ENCODE data around the gene CFHR1. TPM values are rescaled to one million over a fixed set of nuclear protein-coding genes. Genes with fewer than 3 reads are reported as not detected.
"Not testable (repeated sequence)": the region's sequence is repeated elsewhere in the genome, so short reads cannot be mapped to it uniquely, and the experiment has no call there.

CFHR1 gene
- 1 to 10 TPM in 2 of 9 donors, under 1 TPM in 3, not detected in 4; 0.42 to 3.9 (median 0.90) TPM for total RNA-seq
- 1 to 10 TPM in 1 of 3 donors, under 1 TPM in 1, not detected in 1; 0.68 to 1.0 TPM for polyA plus RNA-seq
- long read RNA-seq, donor 1 = 0 reads
- long read RNA-seq, donor 2 = 0 reads
- long read RNA-seq, donor 3 = 0 reads
- long read RNA-seq, donor 4 = 0 reads
- long read RNA-seq, donor 5 = 0 reads
- long read RNA-seq, donor 6, partial matches to known transcripts = 5 of 6 reads
- long read RNA-seq, donor 6, other reads (novel, unspliced or antisense) = 1 of 6 reads
- long read RNA-seq, donor 7 = 0 reads
- long read RNA-seq, donor 8, partial matches to known transcripts = 0 of 4 reads
- long read RNA-seq, donor 8, other reads (novel, unspliced or antisense) = 0 of 4 reads
- long read RNA-seq, donor 9 = 0 reads
- long read RNA-seq, donor 10 = 0 reads

GRCh38 chr1:196819531-196819930 is at the start of gene CFHR1:
CFHR1 (plus strand) TSS chr1:196819731; CDS start chr1:196819845, 114 bp downstream.
- H3K9me3 ChIP-seq (replicated peaks in 1 of 3); DNase-seq; H3K27ac ChIP-seq; H3K4me3 ChIP-seq; intact Hi-C loops (cut with DNase I); H3K27me3 ChIP-seq; H3K4me1 ChIP-seq (replicated peaks in 1 of 2); H3K36me3 ChIP-seq (replicated peaks in 1 of 2): not testable (repeated sequence)
- WGBS, 4 donors = no CpG with 5 or more reads among the region's 1 CpG

- H3K27ac ChIP-seq; H3K27me3 ChIP-seq; intact Hi-C loops (cut with DNase I); H3K4me3 ChIP-seq; DNase-seq; H3K4me1 ChIP-seq (replicated peaks in 1 of 2); H3K36me3 ChIP-seq (replicated peaks in 1 of 2); H3K9me3 ChIP-seq (replicated peaks in 1 of 3): not testable (repeated sequence)
- WGBS, 4 donors = 82 to 86% (median 85%) methylated on average over 4 of the region's 4 CpGs
Measured at GRCh38 chr1:196769823-196770222, 49.7 kb upstream of the CFHR1 start.

GRCh38 chr1:196773713-196774112 is 45.8 kb upstream of the CFHR1 start:
- Histone ChIP-seq H3K4me3 (no peak overlapping the region), H3K27me3 (no peaks in the 10 kb centered on the region), H3K4me1 (replicated peaks in 1 of 2) (no peaks in the 10 kb centered on the region), H3K27ac (no peak overlapping the region), H3K36me3 (replicated peaks in 1 of 2) (no peaks in the 10 kb centered on the region), H3K9me3 (replicated peaks in 1 of 3) (no peaks in the 10 kb centered on the region)
- intact Hi-C loops (cut with DNase I) = no loop called here
- WGBS, 4 donors = 90 to 100% (median 95%) methylated on average over 1 of the region's 1 CpG
- no peak for DNase-seq
- TF ChIP-seq POLR2A (IDR thresholded peaks at IDR 0.05) (no peak), CTCF (IDR thresholded peaks at IDR 0.05) (no peak)

GRCh38 chr1:196774175-196774574 is 45.4 kb upstream of the CFHR1 start:
- no peak for DNase-seq
- no peaks in the 10 kb centered on the region for H3K27me3 ChIP-seq
- no peaks in the 10 kb centered on the region for H3K36me3 ChIP-seq (replicated peaks in 1 of 2)
- no peak overlapping the region for H3K4me3 ChIP-seq
- H3K27ac ChIP-seq = no peak overlapping the region
- no peaks in the 10 kb centered on the region for H3K4me1 ChIP-seq (replicated peaks in 1 of 2)
- TF ChIP-seq CTCF (IDR thresholded peaks at IDR 0.05) = no peak
- no peak for TF ChIP-seq POLR2A (IDR thresholded peaks at IDR 0.05)
- intact Hi-C loops (cut with DNase I) = no loop called here
- no peaks in the 10 kb centered on the region for H3K9me3 ChIP-seq (replicated peaks in 1 of 3)
- WGBS, 4 donors = 39 to 48% (median 43%) methylated on average over 2 of the region's 2 CpGs

- no peak within 1 kb of the TSS for H3K27ac ChIP-seq
- intact Hi-C loops (cut with DNase I) = no loop called here
- no peaks in the 10 kb centered on the region for H3K36me3 ChIP-seq (replicated peaks in 1 of 2)
- H3K4me1 ChIP-seq (replicated peaks in 1 of 2) = no peaks in the 10 kb centered on the region
- H3K4me3 ChIP-seq = no peak within 1 kb of the TSS
- H3K9me3 ChIP-seq (replicated peaks in 1 of 3) = no peaks in the 10 kb centered on the region
- no peaks in the 10 kb centered on the region for H3K27me3 ChIP-seq
- TF ChIP-seq POLR2A (IDR thresholded peaks at IDR 0.05) (no peak), CTCF (IDR thresholded peaks at IDR 0.05) (no peak)
- no peak for DNase-seq
Measured at GRCh38 chr1:196774603-196775002, 44.9 kb upstream of the CFHR1 start, which contains the start of gene CFHR3. CFHR3 (plus strand) TSS chr1:196774840; CDS start chr1:196774887, 47 bp downstream.

All from adrenal gland (tissue), 19 donors.